HG03064 (cell line): ENCODE results near the gene CNGA3.
"Not testable (repeated sequence)": the region's sequence is repeated elsewhere in the genome, so short reads cannot be mapped to it uniquely, and the experiment has no call there.

ENCODE experiments used
- ATAC-seq: cut with Tn5 transposase; IDR thresholded peaks from one replicate; pipeline ENCODE4 v1.9.1; 2021; ENCODE audit warnings: low read depth; ENCODE audit not compliant: unreplicated experiment

The CNGA3 gene

DNA sequence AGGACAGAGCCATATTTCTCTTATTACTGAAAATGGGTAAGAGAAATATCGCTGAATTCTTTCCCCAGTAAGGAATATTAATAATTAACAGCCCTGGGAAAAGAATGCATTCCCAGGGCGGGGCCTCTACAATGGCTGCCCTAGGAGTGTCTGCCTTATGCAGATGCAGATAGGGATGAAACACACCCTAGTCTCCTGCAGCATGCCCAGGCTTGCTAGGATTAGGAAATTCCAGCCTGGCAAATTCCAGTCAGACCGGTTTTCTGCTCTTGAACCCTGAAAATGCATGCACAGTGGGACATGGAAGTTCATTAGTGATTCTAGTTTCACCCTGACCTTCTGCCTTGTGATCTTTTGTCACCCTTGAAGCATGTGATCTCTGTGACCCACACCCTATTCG lies 89.4 kb downstream of the CNGA3 start:
- ATAC-seq = not testable (repeated sequence)

GRCh38 chr2:98436734-98437133 lies 90.5 kb downstream of the CNGA3 start:
- ATAC-seq = no peak

DNA sequence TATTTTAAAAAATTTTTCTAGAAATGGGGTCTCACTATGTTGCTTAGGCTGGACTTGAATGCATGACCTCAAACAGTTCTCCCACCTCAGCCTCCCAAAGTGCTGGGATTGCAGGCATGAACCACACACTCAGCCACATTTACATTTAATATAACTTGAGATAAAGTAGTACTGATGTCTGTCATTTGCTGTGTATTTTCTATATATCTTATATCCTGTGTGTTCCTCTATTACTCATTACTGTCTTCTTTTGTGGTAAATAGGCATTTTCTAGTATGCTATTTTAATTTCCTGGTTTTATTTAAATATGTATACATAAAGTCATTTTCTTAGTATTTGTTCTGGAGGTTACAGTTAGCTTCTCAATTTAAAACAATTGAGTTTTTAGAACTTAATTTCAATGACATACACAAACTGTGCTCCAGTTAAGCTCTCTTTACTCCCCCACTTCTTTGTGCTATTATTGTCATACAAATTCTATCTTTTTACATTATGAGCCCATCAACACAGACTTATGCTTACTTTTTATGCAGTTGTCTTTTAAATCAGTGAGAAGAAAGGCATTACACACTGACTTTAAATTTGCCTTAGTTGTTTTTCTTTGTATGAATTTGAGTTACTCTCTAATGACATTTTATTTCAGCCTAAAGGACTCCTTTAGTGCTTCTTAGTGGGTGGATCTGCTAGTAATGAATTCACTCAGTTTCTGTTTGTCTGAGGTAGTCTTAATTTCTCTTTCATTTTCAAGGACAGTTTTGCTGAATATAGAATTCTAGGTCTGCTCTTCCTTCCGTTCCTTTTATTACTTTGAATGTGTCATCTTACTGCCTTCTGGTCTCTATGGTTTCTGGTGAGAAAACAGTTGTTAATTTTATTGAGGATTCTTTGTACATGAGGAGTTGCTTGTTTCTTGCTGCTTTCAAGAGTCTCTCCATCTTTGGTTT lies 92.2 kb downstream of the CNGA3 start:
- peak; percentile 67 for ATAC-seq

GRCh38 chr2:98441706-98442450 lies 95.6 kb downstream of the CNGA3 start:
- ATAC-seq = no peak

DNA sequence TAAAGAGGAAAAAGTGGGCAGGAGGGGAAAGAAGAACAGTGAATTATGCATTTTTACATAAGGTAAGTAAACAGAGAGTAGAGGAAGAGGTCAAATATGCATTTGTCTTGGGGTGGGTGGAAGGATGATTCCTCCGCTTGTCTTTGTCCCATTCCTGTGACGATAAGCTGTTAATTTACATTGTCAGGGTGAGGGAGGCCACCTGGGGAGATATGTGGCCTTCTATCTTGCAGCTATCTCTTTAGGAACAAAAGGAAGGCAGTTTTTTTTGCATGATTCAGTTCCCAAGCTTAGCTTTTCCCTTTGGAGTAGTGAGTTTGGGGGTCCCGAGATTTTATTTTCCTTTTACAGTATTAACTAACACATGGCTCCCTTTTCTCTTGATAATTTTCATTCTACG lies 96.2 kb downstream of the CNGA3 start:
- ATAC-seq = no peak

DNA sequence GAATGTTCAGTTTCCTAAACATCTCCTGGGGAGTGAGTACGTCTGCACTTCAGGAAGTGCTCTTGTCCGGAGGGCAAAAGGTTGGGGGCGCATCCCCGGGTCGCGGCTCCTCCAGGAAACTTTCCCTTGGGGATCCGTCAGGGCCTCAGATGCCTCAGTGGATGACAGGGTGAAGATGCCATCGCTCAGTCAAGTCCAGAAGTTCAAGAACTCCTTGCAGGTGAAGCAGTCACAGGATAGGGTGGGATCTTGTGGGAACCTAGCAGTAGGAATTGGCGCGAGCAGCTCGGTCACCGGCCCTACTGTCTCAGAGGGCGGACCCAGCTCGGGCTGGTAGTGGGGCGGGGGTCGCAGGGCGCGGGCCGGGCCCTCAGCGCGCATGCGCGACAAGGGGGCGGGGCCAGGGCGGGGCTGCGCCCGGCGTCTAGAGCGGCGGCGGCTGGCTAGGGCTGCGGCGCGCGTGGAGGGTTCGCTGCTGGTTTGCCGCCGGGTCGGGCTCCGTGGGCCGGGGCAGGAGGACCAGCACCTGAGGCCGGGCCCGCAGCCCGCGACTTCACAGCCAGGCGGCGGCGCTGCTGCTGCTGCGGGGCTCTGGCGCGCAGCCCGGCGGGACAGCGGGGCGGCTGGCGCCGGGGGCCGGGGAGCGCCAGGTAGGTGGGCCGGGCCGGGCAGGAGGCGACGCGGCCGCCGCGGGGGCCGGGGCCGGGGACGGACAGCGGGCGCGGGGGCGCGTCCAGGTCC lies 98.3 kb downstream of the CNGA3 start, which contains the start of gene INPP4A:
INPP4A (plus strand) TSS at position 423 of the 741 bp plus-strand sequence. CDS start 75,191 bp downstream, outside the sequence.
- ATAC-seq = peak; percentile 61

DNA sequence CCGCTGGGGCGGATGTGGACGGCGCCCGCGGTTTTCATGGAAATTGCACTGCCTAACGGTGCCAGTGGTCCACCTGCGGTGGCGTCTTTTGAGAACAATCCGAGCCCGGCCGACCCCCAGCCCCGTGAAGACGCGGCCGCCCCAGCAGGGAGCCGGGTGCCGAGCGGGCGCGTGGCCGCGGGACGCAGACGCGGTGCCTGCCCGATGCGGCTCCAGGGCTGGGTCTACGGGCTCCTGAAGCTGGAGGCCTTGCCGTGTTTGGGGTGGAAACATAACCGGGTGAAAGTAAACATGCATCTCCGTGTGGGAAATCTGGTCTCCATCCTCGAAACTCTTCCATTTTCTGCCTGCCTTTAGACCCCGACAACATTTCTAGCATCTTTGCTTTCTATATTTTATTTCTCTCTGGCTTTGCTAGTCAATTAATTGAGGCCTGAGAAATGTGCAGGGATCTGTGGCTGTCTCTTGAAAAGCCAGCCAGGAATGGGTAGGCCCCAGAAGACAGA lies 99.0 kb downstream of the CNGA3 start:
- ATAC-seq = peak; percentile 34

DNA sequence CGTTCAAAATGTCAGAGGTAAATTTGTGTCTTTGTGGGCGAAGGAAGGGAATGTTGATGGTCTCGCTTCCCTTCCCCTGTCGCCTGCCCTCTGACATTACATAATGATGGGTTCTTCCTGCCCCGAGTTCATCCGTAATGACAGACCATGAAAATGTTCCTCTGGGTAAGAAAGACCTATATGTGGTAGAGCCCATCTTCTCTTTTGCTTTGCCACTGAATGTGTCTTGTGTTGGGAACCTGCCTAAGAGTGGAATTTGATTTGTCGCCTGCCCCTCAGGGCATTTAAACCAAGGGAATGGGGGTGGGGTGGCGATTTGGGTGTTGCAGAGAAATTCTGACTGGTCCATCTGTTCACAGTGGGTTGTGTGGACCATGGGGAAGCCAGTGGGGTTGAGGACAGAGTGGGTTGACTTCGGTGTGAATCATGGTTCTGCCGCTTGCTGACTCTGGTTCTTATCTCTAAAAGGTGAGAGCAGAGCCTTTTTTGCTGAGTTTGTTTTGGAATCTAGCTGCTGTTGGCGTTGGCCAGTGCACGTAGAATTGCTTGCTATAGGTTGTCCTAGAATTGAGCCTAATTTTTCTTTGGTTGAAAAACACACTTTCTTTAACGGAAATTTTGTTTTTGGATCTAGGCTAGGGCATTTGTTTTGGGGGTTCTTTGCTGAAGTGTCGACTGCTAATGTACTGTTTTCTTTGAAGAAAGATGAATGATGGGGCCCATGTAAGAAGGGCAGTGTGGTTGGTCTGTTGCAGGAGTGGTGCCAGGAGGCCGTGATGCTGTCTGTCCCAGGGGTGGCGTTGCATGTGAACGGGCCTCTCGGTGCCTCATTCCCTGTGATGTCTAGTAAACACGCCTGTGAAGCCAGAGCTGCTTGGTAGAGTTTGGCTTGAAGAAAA lies 99.7 kb downstream of the CNGA3 start:
- ATAC-seq = no peak

GRCh38 chr2:98446850-98447249 lies 100.6 kb downstream of the CNGA3 start:
- no peak for ATAC-seq
